ENCODE data around the gene SERPINB8. TPM values are rescaled to one million over a fixed set of nuclear protein-coding genes. Genes with fewer than 3 reads are reported as not detected.

Gene SERPINB8
- polyA plus RNA-seq, 1 donor (not counting 4 experiments of a cell fraction or from before 2014, with no cell fraction given) = 48.9 TPM

GRCh38 chr18:64019922-64020756 lies 50.3 kb downstream of the SERPINB8 start:
- Histone ChIP-seq H3K27me3 (ENCODE audit: control insufficient read depth, extremely low read depth, insufficient read depth, low read length) (peaks cover 3% of the 10 kb centered on the region), H4K20me1 (ENCODE audit: control insufficient read depth, extremely low read depth, insufficient read depth, low read length) (no peaks in the 10 kb centered on the region), H3K9me3 (ENCODE audit: control insufficient read depth, low read depth, low read length) (no peaks in the 10 kb centered on the region), H2AFZ (ENCODE audit: control insufficient read depth, low read length) (no peak overlapping the region), H3K9ac (ENCODE audit: control insufficient read depth, extremely low read depth, insufficient read depth, low read length) (no peak overlapping the region), H3K27ac (ENCODE audit: control insufficient read depth, insufficient read depth, low read length) (no peak overlapping the region), H3K9me1 (ENCODE audit: control insufficient read depth, extremely low read depth, insufficient read depth, low read length) (no peaks in the 10 kb centered on the region), H3K4me2 (ENCODE audit: control insufficient read depth, extremely low read depth, insufficient read depth, low read depth, low read length) (no peak overlapping the region), H3K79me2 (ENCODE audit: control insufficient read depth, insufficient read depth, low read length) (no peaks in the 10 kb centered on the region), H3K4me3 (ENCODE audit: control insufficient read depth in 2 of 3, extremely low read depth in 1 of 3, insufficient read depth in 2 of 3, low read depth in 1 of 3, low read length in 3 of 3) (no peak overlapping the region), H3K4me1 (ENCODE audit: control insufficient read depth, extremely low read depth, insufficient read depth, low read length) (no peaks in the 10 kb centered on the region), H3K36me3 (ENCODE audit: control insufficient read depth in 2 of 2, extremely low read depth in 1 of 2, insufficient read depth in 2 of 2, low read length in 2 of 2) (no peaks in the 10 kb centered on the region)
- DNase-seq (ENCODE audit: low read depth, low spot score) (no peak), FAIRE-seq (no peak)
- dilution Hi-C loops (cut with MboI; ENCODE audit: extremely low pct_ligation_motif_present, low sequenced_read_pairs) = no loop called here
- TF ChIP-seq CTCF (optimal IDR thresholded peaks at IDR 0.05 in 1 of 3, IDR thresholded peaks at IDR 0.05 in 1 of 3, conservative IDR thresholded peaks at IDR 0.05 in 1 of 3; ENCODE audit: extremely low read depth in 1 of 3, insufficient read depth in 2 of 3, low read length in 3 of 3) = no peak
- no peak for TF ChIP-seq EZH2 (IDR thresholded peaks at IDR 0.05; ENCODE audit: low read length)

- no peak for TF ChIP-seq EZH2 (IDR thresholded peaks at IDR 0.05; ENCODE audit: low read length)
- no peak for TF ChIP-seq CTCF (optimal IDR thresholded peaks at IDR 0.05 in 1 of 3, IDR thresholded peaks at IDR 0.05 in 1 of 3, conservative IDR thresholded peaks at IDR 0.05 in 1 of 3; ENCODE audit: extremely low read depth in 1 of 3, insufficient read depth in 2 of 3, low read length in 3 of 3)
- FAIRE-seq (no peak), DNase-seq (ENCODE audit: low read depth, low spot score) (no peak)
- no peaks in the 10 kb centered on the region for H3K36me3 ChIP-seq (ENCODE audit: control insufficient read depth in 2 of 2, extremely low read depth in 1 of 2, insufficient read depth in 2 of 2, low read length in 2 of 2)
- H4K20me1 ChIP-seq (ENCODE audit: control insufficient read depth, extremely low read depth, insufficient read depth, low read length) = no peaks in the 10 kb centered on the region
- H3K9me3 ChIP-seq (ENCODE audit: control insufficient read depth, low read depth, low read length) = no peaks in the 10 kb centered on the region
- no peaks in the 10 kb centered on the region for H3K27me3 ChIP-seq (ENCODE audit: control insufficient read depth, extremely low read depth, insufficient read depth, low read length)
- H3K9me1 ChIP-seq (ENCODE audit: control insufficient read depth, extremely low read depth, insufficient read depth, low read length) = no peaks in the 10 kb centered on the region
- no peak overlapping the region for H3K9ac ChIP-seq (ENCODE audit: control insufficient read depth, extremely low read depth, insufficient read depth, low read length)
- H3K4me1 ChIP-seq (ENCODE audit: control insufficient read depth, extremely low read depth, insufficient read depth, low read length) = no peaks in the 10 kb centered on the region
- dilution Hi-C loops (cut with MboI; ENCODE audit: extremely low pct_ligation_motif_present, low sequenced_read_pairs) = no loop called here
- H3K27ac ChIP-seq (ENCODE audit: control insufficient read depth, insufficient read depth, low read length) = no peak overlapping the region
- H2AFZ ChIP-seq (ENCODE audit: control insufficient read depth, low read length) = no peak overlapping the region
- H3K4me3 ChIP-seq (ENCODE audit: control insufficient read depth in 2 of 3, extremely low read depth in 1 of 3, insufficient read depth in 2 of 3, low read depth in 1 of 3, low read length in 3 of 3) = no peak overlapping the region
- no peaks in the 10 kb centered on the region for H3K79me2 ChIP-seq (ENCODE audit: control insufficient read depth, insufficient read depth, low read length)
- no peak overlapping the region for H3K4me2 ChIP-seq (ENCODE audit: control insufficient read depth, extremely low read depth, insufficient read depth, low read depth, low read length)
Measured at GRCh38 chr18:64026350-64026749, 56.5 kb downstream of the SERPINB8 start.
